PC-9 (cell line): ENCODE measurements around the gene LMO4. TPM values are rescaled to one million over a fixed set of nuclear protein-coding genes. Genes with fewer than 3 reads are reported as not detected.

Experiments
- BruUV-seq: library from RNA; stranded (reverse); fragments of 400-500 nt; replicated peaks from 2 replicates; lab custom pipeline; 2021; lab: Mats Ljungman, UMichigan
- CTCF ChIA-PET: fragments of 300-600 bp; sonication (Branson Sonifier 250); formaldehyde crosslinking; loops from one replicate; lab custom pipeline; 2022; ENCODE audit warnings: antibody characterized with exemption; lab: Charles Lee
- POLR2A ChIA-PET: fragments of 300-600 bp; sonication (Branson Sonifier 250); formaldehyde crosslinking; loops from one replicate; lab custom pipeline; 2022; ENCODE audit warnings: antibody characterized with exemption; ENCODE audit not compliant: unreplicated experiment; lab: Charles Lee
- DNase-seq, 2 experiments: peaks; one replicate each; pipeline versions ENCODE4 v3.0.0 to v3.0.0-alpha.2; 2015 to 2022; ENCODE audit warnings: mixed read lengths in 1 of 2
- H2AFZ ChIP-seq: fragments of 200-600 bp; sonication (generic); 2 replicates; pipeline ENCODE4 v1.8.1; 2017; ENCODE audit warnings: antibody characterized with exemption
- H3F3A ChIP-seq: fragments of 200-600 bp; sonication (generic); 2 replicates; pipeline ENCODE4 v1.8.1; 2017; ENCODE audit warnings: antibody characterized with exemption, mild to moderate bottlenecking, low read depth; ENCODE audit not compliant: insufficient read depth
- H3K27ac ChIP-seq: fragments of 200-600 bp; sonication (generic); 2 replicates; pipeline ENCODE4 v1.6.1; 2016; ENCODE audit warnings: mixed run types
- H3K27me3 ChIP-seq: fragments of 200-600 bp; sonication (generic); 2 replicates; pipeline ENCODE4 v1.6.1; 2016; ENCODE audit warnings: low read depth, mixed run types; ENCODE audit not compliant: insufficient read depth
- H3K36me3 ChIP-seq: fragments of 200-600 bp; sonication (generic); 2 replicates; pipeline ENCODE4 v1.6.1; 2016; ENCODE audit warnings: low read depth, mixed run types
- H3K4me1 ChIP-seq: fragments of 200-600 bp; sonication (generic); replicated peaks from 2 replicates; pipeline ENCODE4 v1.6.1; 2016; ENCODE audit warnings: mixed run types; ENCODE audit not compliant: insufficient read depth
- H3K4me2 ChIP-seq: fragments of 200-600 bp; sonication (generic); 2 replicates; pipeline ENCODE4 v1.6.1; 2017; ENCODE audit warnings: mixed run types
- H3K4me3 ChIP-seq: fragments of 200-600 bp; sonication (generic); 2 replicates; pipeline ENCODE4 v1.6.1; 2016; ENCODE audit warnings: mixed run types
- H3K79me2 ChIP-seq: fragments of 200-600 bp; sonication (generic); 2 replicates; pipeline ENCODE4 v1.6.1; 2017; ENCODE audit warnings: low read depth, mixed run types
- H3K9me2 ChIP-seq: fragments of 200-600 bp; sonication (generic); 2 replicates; pipeline ENCODE4 v1.8.1; 2017; ENCODE audit warnings: mild to moderate bottlenecking; ENCODE audit not compliant: insufficient read depth
- H3K9me3 ChIP-seq: fragments of 200-600 bp; sonication (generic); 2 replicates; pipeline ENCODE4 v1.8.1; 2016; ENCODE audit warnings: low read depth; ENCODE audit not compliant: insufficient read depth
- H4K20me1 ChIP-seq: fragments of 200-600 bp; sonication (generic); 2 replicates; pipeline ENCODE4 v1.8.1; 2017; ENCODE audit not compliant: insufficient read depth
- EZH2 ChIP-seq: fragments of 200-600 bp; sonication (generic); IDR thresholded peaks from 2 replicates; pipeline ENCODE4 v1.8.0; 2017; ENCODE audit warnings: antibody characterized with exemption, low read depth
- intact Hi-C: fragments of 100-400 bp; cut with micrococcal nuclease; formaldehyde crosslinking; loops from one replicate; pipeline ENCODE4 v1.10.0; 2022; ENCODE audit not compliant: unreplicated experiment
- total RNA-seq: library from RNA; stranded (reverse); gene quantifications from 2 replicates; pipeline ENCODE4 v1.2.3, GENCODE V29; 2021
- TF ChIP-seq, protein P1 (sequence below): fragments of 200-600 bp; sonication (generic); conservative IDR thresholded peaks from 2 replicates; pipeline ENCODE4 v1.6.1; 2017; ENCODE audit warnings: mixed run types, antibody characterized with exemption, mild to moderate bottlenecking, moderate library complexity

The LMO4 gene
- total RNA-seq, 1 experiment from 2014 or later = 47.7 TPM

GRCh38 chr1:87392248-87393192 is 63.8 kb downstream of the LMO4 start:
- peak; percentile 27 to 91 for DNase-seq
- Histone ChIP-seq H4K20me1 (no peaks in the 10 kb centered on the region), H3K4me1 (peaks cover 24% of the 10 kb centered on the region), H3K9me2 (no peaks in the 10 kb centered on the region), H3K79me2 (no peaks in the 10 kb centered on the region), H3K36me3 (no peaks in the 10 kb centered on the region), H3K9me3 (peaks cover 15% of the 10 kb centered on the region), H3K27me3 (no peaks in the 10 kb centered on the region), H3K4me2 (peak overlapping the region; percentile 58), H2AFZ (no peak overlapping the region), H3F3A (peaks cover 26% of the 10 kb centered on the region), H3K27ac (peak overlapping the region; percentile 50), H3K4me3 (peak overlapping the region; percentile 11; the same call in 1 of the 2 replicates)
- intact Hi-C loops = loop anchor here (5.0 kb wide), 1 partner anchor 45 kb away; no protein-coding TSS in a partner anchor
- ChIA-PET POLR2A (no interaction called here), CTCF (no interaction called here)
- TF ChIP-seq EZH2 = no peak
- TF ChIP-seq, protein P1, sequence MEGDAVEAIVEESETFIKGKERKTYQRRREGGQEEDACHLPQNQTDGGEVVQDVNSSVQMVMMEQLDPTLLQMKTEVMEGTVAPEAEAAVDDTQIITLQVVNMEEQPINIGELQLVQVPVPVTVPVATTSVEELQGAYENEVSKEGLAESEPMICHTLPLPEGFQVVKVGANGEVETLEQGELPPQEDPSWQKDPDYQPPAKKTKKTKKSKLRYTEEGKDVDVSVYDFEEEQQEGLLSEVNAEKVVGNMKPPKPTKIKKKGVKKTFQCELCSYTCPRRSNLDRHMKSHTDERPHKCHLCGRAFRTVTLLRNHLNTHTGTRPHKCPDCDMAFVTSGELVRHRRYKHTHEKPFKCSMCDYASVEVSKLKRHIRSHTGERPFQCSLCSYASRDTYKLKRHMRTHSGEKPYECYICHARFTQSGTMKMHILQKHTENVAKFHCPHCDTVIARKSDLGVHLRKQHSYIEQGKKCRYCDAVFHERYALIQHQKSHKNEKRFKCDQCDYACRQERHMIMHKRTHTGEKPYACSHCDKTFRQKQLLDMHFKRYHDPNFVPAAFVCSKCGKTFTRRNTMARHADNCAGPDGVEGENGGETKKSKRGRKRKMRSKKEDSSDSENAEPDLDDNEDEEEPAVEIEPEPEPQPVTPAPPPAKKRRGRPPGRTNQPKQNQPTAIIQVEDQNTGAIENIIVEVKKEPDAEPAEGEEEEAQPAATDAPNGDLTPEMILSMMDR = no peak
- no TSS peak for BruUV-seq

DNA sequence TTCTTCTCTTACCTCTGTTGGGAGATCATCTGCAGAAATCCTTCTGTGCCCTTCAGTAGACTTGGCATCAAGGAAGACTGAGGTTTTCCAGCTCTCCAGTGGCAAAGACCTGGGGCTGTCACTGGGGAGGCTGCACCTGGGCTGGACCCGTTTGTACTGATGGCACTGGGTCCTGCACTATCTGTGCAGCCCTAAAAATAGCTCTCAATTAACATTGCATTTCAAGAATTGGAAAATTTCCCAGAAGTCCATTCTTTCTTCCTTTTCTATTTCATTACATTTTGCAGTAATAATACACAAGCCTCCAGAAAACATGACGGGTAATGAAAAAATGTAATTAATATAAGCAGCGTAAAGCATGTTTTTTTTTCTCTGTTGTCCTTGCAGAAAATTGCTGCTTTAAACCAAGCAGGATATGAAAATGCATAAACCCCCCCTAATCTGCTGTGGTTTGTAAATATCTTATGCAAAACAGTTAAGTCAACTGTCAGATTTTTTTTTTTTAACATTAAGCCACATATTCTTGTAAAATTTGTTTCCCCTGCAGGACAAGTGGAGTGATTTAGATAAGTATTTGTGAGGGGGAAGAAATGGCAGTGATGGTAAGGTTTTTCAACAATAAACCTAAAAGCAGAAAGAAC is 64.9 kb downstream of the LMO4 start:
- ChIA-PET CTCF (no interaction called here), POLR2A (no interaction called here)
- Histone ChIP-seq H3F3A (peaks cover 26% of the 10 kb centered on the region), H3K27me3 (no peaks in the 10 kb centered on the region), H3K4me1 (peaks cover 24% of the 10 kb centered on the region), H3K4me3 (no peak overlapping the region), H3K9me3 (peaks cover 15% of the 10 kb centered on the region), H2AFZ (no peak overlapping the region), H4K20me1 (no peaks in the 10 kb centered on the region), H3K79me2 (no peaks in the 10 kb centered on the region), H3K4me2 (peak overlapping the region; percentile 58), H3K27ac (peak overlapping the region; percentile 50), H3K36me3 (no peaks in the 10 kb centered on the region), H3K9me2 (no peaks in the 10 kb centered on the region)
- intact Hi-C loops = loop anchor here (5.0 kb wide), 1 partner anchor 46 kb away; no protein-coding TSS in a partner anchor
- DNase-seq = no peak
- no TSS peak for BruUV-seq
- TF ChIP-seq, protein P1 = no peak
- TF ChIP-seq EZH2 = no peak

- H4K20me1 ChIP-seq = no peaks in the 10 kb centered on the region
- intact Hi-C loops = loop anchor here (5.0 kb wide), 1 partner anchor 47 kb away; no protein-coding TSS in a partner anchor
- no peaks in the 10 kb centered on the region for H3K27me3 ChIP-seq
- H3K4me3 ChIP-seq = no peak overlapping the region
- no TSS peak for BruUV-seq
- peaks cover 8% of the 10 kb centered on the region for H3K9me3 ChIP-seq
- ChIA-PET POLR2A (no interaction called here), CTCF (no interaction called here)
- no peak overlapping the region for H2AFZ ChIP-seq
- no peaks in the 10 kb centered on the region for H3K36me3 ChIP-seq
- peaks cover 34% of the 10 kb centered on the region for H3K4me1 ChIP-seq
- TF ChIP-seq EZH2 = no peak
- TF ChIP-seq, protein P1 = no peak
- no peaks in the 10 kb centered on the region for H3K9me2 ChIP-seq
- no peaks in the 10 kb centered on the region for H3K79me2 ChIP-seq
- DNase-seq = no peak
- peaks cover 26% of the 10 kb centered on the region for H3F3A ChIP-seq
- H3K4me2 ChIP-seq = no peak overlapping the region
- no peak overlapping the region for H3K27ac ChIP-seq
Observed at GRCh38 chr1:87394513-87394912, 65.8 kb downstream of the LMO4 start.
